Measurements from ENCODE around the gene MYO3B.

MYO3B gene

DNA sequence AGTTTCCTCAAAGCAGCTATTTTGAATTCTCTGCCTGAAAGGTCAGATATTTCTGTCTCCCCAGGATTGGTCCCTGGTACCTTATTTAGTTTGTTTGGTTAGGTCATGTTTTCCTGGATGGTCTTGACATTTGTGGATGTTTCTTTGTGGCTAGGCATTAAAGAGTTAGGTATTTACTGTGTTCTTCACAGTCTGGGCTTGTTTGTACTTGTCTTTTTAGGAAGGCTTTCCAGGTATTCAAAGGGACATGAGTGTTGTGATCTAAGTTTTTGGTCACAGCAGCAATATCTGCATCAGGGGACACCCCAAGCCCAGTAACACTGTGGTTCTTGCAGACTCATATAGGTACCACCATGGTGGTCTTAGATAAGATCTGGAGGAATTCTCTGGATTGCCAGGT lies 11.8 kb downstream of the MYO3B start:
- TF ChIP-seq CTCF (IDR thresholded peaks at IDR 0.05) = no peak

- TF ChIP-seq CTCF (IDR thresholded peaks at IDR 0.05) = no peak
Observed at GRCh38 chr2:170190172-170190571, 12.2 kb downstream of the MYO3B start.

DNA sequence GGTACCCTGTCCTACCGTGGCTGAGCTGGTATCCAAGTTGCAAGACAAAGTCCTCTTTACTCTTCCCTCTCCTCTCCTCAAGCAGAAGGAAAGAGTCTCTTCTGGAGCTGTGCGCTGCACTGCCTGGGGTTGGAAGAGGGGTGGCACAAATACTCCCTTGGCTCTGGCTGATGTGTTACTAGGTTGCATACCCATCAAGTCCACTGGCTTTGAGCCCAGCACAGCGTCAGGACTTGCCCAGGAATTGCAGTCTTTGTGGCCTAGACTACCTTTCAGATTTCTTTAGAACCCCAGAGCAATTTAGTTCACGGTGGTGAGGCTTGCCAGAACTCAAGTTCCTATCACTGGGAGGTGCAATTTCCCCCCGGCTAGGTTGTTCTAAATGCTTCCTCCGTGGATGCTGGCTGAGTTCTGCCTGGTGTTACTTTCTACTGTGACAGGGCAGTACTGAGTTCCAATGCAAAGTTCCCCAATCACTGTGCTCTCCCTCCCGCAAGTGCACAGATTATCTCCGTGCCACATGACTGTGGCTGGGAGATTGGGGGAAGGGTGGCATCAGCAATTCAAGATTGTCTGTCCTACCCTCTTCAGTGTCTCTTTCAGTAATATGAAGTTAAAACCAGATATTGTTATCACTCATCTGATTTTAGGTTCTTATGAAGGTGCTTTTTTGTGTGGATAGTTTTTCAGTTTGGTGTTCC lies 13.4 kb downstream of the MYO3B start:
- no peak for TF ChIP-seq CTCF (IDR thresholded peaks at IDR 0.05)

DNA sequence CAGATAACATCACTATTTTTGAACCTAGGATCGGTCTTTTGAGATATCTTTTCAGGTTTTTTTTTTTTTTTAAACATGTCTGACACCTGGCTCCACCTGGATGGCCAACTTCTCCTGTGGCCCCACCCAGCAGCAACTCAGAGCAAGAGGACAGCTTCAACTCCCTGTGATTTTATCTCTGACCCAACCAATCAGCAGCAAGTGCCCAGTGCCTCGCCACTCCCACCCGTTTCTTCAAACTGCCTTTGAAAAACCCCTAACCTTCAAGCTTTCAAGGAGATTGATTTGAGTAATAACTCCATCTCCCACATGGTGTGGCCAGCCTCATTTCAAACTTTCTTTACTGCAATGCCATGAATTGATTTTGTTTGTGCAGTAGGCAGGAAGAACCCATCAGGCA lies 19.0 kb downstream of the MYO3B start:
- TF ChIP-seq CTCF (IDR thresholded peaks at IDR 0.05) = no peak

DNA sequence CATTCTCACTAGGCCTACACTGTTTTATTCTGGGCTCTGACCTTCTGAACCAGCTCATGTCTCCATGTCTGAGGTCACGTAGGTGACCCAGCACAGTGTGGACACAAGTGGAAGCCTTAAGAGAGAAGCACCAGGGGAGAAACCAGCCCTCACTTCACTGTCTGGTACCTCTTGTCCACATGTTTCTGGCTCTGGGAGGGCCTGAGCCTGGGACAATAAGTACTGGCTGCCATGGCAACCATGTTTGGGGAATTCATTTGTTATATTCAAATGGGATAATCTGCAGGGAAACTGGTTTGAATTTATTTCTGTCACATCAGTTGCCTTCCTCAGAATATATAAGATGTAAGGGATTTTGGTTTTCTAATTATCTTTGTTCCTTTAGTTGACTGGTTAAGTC lies 23.3 kb downstream of the MYO3B start:
- no peak for TF ChIP-seq CTCF (IDR thresholded peaks at IDR 0.05)

- no peak for TF ChIP-seq CTCF (IDR thresholded peaks at IDR 0.05)
Observed at GRCh38 chr2:170201734-170202393, 23.9 kb downstream of the MYO3B start.

- no peak for TF ChIP-seq CTCF (IDR thresholded peaks at IDR 0.05)
Observed at GRCh38 chr2:170202437-170202836, 24.5 kb downstream of the MYO3B start.
